HepG2 (cell line): ENCODE data around the gene SLC38A3. TPM values are rescaled to one million over a fixed set of nuclear protein-coding genes. Genes with fewer than 3 reads are reported as not detected.
A peak's percentile ranks its signal among the peaks of the same experiment; 100 is the strongest.

ENCODE experiments used
- FOXK2 ChIP-seq: fragments of 450-650 bp; IDR thresholded peaks from 2 replicates; pipeline ENCODE4 v1.6.1; 2016
- GABPB1 ChIP-seq: IDR thresholded peaks from 2 replicates; pipeline ENCODE4 v1.6.1; 2016; ENCODE audit warnings: mild to moderate bottlenecking, missing genetic modification reagents, moderate library complexity, missing compliant biosample characterization
- HDAC1 ChIP-seq: sonication (generic); formaldehyde crosslinking; IDR thresholded peaks from 2 replicates; pipeline ENCODE4 v1.5.1; 2020; ENCODE audit warnings: mild to moderate bottlenecking, missing genetic modification reagents
- MED13 ChIP-seq: sonication (generic); formaldehyde crosslinking; IDR thresholded peaks from 2 replicates; pipeline ENCODE4 v1.5.0; 2020; ENCODE audit warnings: missing genetic modification reagents
- PHF21A ChIP-seq: sonication (generic); formaldehyde crosslinking; IDR thresholded peaks from 2 replicates; pipeline ENCODE4 v1.5.0; 2020; ENCODE audit warnings: mild to moderate bottlenecking, missing genetic modification reagents
- RBFOX2 ChIP-seq: fragments of 200-400 bp; formaldehyde crosslinking; IDR thresholded peaks from 2 replicates; pipeline ENCODE4 v1.6.1; 2017; ENCODE audit warnings: low read depth, mild to moderate bottlenecking, low read length
- REPIN1 ChIP-seq: sonication (generic); formaldehyde crosslinking; IDR thresholded peaks from 2 replicates; pipeline ENCODE4 v1.8.0; 2022; ENCODE audit warnings: missing genetic modification reagents, low read depth, mild to moderate bottlenecking, borderline replicate concordance
- SIX1 ChIP-seq: sonication (generic); formaldehyde crosslinking; IDR thresholded peaks from 2 replicates; pipeline ENCODE4 v1.4.0; 2020; ENCODE audit warnings: missing genetic modification reagents, borderline replicate concordance
- TBP ChIP-seq: sonication (generic); formaldehyde crosslinking; IDR thresholded peaks from 2 replicates; pipeline ENCODE4 v1.5.0; 2020; ENCODE audit warnings: missing genetic modification reagents
- TBX2 ChIP-seq: sonication (generic); formaldehyde crosslinking; IDR thresholded peaks from 2 replicates; pipeline ENCODE4 v1.5.0; 2020; ENCODE audit warnings: missing genetic modification reagents, mild to moderate bottlenecking, borderline replicate concordance
- YEATS2 ChIP-seq: sonication (generic); formaldehyde crosslinking; IDR thresholded peaks from 2 replicates; pipeline ENCODE4 v1.4.0; 2020; ENCODE audit warnings: missing genetic modification reagents, borderline replicate concordance
- ZNF225 ChIP-seq: sonication (generic); formaldehyde crosslinking; IDR thresholded peaks from 2 replicates; pipeline ENCODE4 v1.4.0; 2020; ENCODE audit warnings: mild to moderate bottlenecking, missing genetic modification reagents
- ZNF33A ChIP-seq: sonication (generic); formaldehyde crosslinking; IDR thresholded peaks from 2 replicates; pipeline ENCODE4 v1.5.1; 2020; ENCODE audit warnings: missing genetic modification reagents, mild to moderate bottlenecking, moderate library complexity, borderline replicate concordance
- ZNF564 ChIP-seq: sonication (generic); formaldehyde crosslinking; IDR thresholded peaks from 2 replicates; pipeline ENCODE4 v1.8.1; 2023; ENCODE audit warnings: mild to moderate bottlenecking, missing genetic modification reagents
- ZNF761 ChIP-seq: sonication (generic); formaldehyde crosslinking; conservative IDR thresholded peaks from 2 replicates; pipeline ENCODE4 v1.4.0; 2020; ENCODE audit warnings: mild to moderate bottlenecking, missing genetic modification reagents
- ZNF792 ChIP-seq: IDR thresholded peaks from 2 replicates; pipeline ENCODE4 v1.6.1; 2016
- ZNF841 ChIP-seq: sonication (generic); formaldehyde crosslinking; IDR thresholded peaks from 2 replicates; pipeline ENCODE4 v1.8.1; 2023; ENCODE audit warnings: missing genetic modification reagents, borderline replicate concordance
- ZNF850 ChIP-seq: sonication (generic); formaldehyde crosslinking; conservative IDR thresholded peaks from 2 replicates; pipeline ENCODE4 v1.9.0; 2021; ENCODE audit warnings: mild to moderate bottlenecking, missing genetic modification reagents
- polyA plus RNA-seq, 8 experiments: library from polyadenylated mRNA; depleted of rRNA in 3 of 8; stranded (reverse) in 7 of 8; unstranded in 1 of 8; fragments of >200 nt; fragmentation: Illumina TruSeq in 4 of 8; extraction: Trizol in 4 of 8; gene quantifications; 2 replicates each; pipeline versions ENCODE4 v1.2.1 to v1.2.3, GENCODE V29; 2011 to 2016; ENCODE audit warnings: low read depth in 4 of 8, missing spikeins in 1 of 8, mixed read lengths in 1 of 8; ENCODE audit not compliant: insufficient read depth in 1 of 8
- total RNA-seq, 5 experiments: library from RNA; depleted of rRNA; stranded (reverse); fragments of >200 nt; fragmentation: Illumina TruSeq; extraction: Trizol; gene quantifications; 2 replicates each; pipeline ENCODE4 v1.2.3, GENCODE V29; 2016; ENCODE audit warnings: low read depth in 1 of 5
- TF ChIP-seq, protein P1 (sequence below): sonication (generic); formaldehyde crosslinking; IDR thresholded peaks from 2 replicates; pipeline ENCODE4 v1.5.0; 2020; ENCODE audit warnings: mild to moderate bottlenecking, missing genetic modification reagents, borderline replicate concordance
- TF ChIP-seq, protein P2 (sequence below): IDR thresholded peaks from 2 replicates; pipeline ENCODE4 v1.6.1; 2018; ENCODE audit warnings: missing genetic modification reagents, mild to moderate bottlenecking, missing compliant biosample characterization
- TF ChIP-seq, protein P3 (sequence below): sonication (generic); formaldehyde crosslinking; IDR thresholded peaks from 2 replicates; pipeline ENCODE4 v1.4.0; 2020; ENCODE audit warnings: missing genetic modification reagents

The SLC38A3 gene
- total and polyA plus RNA-seq, 2 of the 13 experiments (the other 11 are each of a cell fraction or from before 2014, with no cell fraction given) = 29.8 to 164 TPM

DNA sequence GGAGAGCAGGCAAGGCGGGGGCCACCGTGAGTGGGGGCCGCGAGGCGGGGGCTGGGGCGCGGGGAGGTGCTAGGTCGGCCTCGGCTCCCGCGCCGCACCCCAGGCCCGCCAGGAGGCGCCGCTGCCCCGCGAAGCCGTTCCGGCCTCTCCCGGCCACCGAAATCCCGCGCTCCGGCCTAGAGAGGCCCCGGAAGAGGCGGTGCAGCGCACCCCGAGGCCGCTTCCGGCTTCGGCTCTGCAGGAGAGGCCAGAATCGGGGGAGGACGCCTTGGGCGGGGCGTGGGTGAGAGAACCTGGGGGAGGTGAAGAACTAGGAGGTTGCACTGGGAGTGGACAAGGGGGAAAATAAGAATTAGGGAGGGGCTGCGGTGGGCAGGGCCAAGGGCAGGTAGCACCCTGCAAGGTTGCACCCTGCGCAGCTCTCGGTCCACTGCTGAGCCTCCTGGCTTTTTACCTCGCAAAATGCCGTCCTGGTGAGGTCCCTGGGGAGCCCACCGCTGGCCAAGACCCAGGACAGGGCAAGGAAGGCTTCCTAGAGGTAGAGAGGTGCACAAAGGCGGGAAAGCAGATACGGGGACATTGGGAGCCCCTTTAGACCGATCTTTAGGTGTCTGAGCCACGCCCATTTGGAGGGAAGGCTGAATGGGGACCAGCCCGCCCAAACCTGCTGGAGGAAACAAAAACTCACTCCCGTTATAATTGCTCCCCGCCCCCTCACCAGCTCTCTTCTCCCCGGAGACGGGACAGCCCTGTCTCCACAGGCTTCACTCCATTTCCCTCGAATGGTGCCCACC, 22.5 kb downstream of the SLC38A3 start (continued):
- peak; percentile 85; the same call in 1 of the 2 replicates for TF ChIP-seq REPIN1 (CRISPR knock-in tag)
- TF ChIP-seq GABPB1 (CRISPR knock-in tag) = peak; percentile 96
- TF ChIP-seq TBX2 (CRISPR knock-in tag) = peak; percentile 72; the same call in 1 of the 2 replicates
- TF ChIP-seq MED13 (CRISPR knock-in tag) = peak; percentile 19; the same call in 1 of the 2 replicates
- peak; percentile 74 for TF ChIP-seq PHF21A (CRISPR knock-in tag)
- TF ChIP-seq, protein P1, sequence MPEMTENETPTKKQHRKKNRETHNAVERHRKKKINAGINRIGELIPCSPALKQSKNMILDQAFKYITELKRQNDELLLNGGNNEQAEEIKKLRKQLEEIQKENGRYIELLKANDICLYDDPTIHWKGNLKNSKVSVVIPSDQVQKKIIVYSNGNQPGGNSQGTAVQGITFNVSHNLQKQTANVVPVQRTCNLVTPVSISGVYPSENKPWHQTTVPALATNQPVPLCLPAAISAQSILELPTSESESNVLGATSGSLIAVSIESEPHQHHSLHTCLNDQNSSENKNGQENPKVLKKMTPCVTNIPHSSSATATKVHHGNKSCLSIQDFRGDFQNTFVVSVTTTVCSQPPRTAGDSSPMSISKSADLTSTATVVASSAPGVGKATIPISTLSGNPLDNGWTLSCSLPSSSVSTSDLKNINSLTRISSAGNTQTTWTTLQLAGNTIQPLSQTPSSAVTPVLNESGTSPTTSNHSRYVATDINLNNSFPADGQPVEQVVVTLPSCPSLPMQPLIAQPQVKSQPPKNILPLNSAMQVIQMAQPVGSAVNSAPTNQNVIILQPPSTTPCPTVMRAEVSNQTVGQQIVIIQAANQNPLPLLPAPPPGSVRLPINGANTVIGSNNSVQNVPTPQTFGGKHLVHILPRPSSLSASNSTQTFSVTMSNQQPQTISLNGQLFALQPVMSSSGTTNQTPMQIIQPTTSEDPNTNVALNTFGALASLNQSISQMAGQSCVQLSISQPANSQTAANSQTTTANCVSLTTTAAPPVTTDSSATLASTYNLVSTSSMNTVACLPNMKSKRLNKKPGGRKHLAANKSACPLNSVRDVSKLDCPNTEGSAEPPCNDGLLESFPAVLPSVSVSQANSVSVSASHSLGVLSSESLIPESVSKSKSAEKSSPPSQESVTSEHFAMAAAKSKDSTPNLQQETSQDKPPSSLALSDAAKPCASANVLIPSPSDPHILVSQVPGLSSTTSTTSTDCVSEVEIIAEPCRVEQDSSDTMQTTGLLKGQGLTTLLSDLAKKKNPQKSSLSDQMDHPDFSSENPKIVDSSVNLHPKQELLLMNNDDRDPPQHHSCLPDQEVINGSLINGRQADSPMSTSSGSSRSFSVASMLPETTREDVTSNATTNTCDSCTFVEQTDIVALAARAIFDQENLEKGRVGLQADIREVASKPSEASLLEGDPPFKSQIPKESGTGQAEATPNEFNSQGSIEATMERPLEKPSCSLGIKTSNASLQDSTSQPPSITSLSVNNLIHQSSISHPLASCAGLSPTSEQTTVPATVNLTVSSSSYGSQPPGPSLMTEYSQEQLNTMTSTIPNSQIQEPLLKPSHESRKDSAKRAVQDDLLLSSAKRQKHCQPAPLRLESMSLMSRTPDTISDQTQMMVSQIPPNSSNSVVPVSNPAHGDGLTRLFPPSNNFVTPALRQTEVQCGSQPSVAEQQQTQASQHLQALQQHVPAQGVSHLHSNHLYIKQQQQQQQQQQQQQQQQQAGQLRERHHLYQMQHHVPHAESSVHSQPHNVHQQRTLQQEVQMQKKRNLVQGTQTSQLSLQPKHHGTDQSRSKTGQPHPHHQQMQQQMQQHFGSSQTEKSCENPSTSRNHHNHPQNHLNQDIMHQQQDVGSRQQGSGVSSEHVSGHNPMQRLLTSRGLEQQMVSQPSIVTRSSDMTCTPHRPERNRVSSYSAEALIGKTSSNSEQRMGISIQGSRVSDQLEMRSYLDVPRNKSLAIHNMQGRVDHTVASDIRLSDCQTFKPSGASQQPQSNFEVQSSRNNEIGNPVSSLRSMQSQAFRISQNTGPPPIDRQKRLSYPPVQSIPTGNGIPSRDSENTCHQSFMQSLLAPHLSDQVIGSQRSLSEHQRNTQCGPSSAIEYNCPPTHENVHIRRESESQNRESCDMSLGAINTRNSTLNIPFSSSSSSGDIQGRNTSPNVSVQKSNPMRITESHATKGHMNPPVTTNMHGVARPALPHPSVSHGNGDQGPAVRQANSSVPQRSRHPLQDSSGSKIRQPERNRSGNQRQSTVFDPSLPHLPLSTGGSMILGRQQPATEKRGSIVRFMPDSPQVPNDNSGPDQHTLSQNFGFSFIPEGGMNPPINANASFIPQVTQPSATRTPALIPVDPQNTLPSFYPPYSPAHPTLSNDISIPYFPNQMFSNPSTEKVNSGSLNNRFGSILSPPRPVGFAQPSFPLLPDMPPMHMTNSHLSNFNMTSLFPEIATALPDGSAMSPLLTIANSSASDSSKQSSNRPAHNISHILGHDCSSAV = peak; percentile 64; the same call in 1 of the 2 replicates
- peak; percentile 96 for TF ChIP-seq YEATS2 (CRISPR knock-in tag)
- 0 out of 2 replicates have a peak, but pooled peaks have one; percentile 12 for TF ChIP-seq SIX1 (CRISPR knock-in tag)
- TF ChIP-seq FOXK2 = no peak
- TF ChIP-seq ZNF33A = no peak
- TF ChIP-seq ZNF564 (CRISPR knock-in tag) = peak; percentile 86
- TF ChIP-seq ZNF850 = no peak
- no peak for TF ChIP-seq TBP (CRISPR knock-in tag)
- TF ChIP-seq ZNF792 (CRISPR knock-in tag) = peak; percentile 92
- peak; percentile 85 for TF ChIP-seq HDAC1 (CRISPR knock-in tag)
- TF ChIP-seq RBFOX2 = peak; percentile 79
- TF ChIP-seq ZNF225 (CRISPR knock-in tag) = 0 out of 2 replicates have a peak, but pooled peaks have one; percentile 47
- TF ChIP-seq ZNF761 (CRISPR knock-in tag) = 0 out of 2 replicates have a peak, but pooled peaks have one; percentile 20
- TF ChIP-seq, protein P2, sequence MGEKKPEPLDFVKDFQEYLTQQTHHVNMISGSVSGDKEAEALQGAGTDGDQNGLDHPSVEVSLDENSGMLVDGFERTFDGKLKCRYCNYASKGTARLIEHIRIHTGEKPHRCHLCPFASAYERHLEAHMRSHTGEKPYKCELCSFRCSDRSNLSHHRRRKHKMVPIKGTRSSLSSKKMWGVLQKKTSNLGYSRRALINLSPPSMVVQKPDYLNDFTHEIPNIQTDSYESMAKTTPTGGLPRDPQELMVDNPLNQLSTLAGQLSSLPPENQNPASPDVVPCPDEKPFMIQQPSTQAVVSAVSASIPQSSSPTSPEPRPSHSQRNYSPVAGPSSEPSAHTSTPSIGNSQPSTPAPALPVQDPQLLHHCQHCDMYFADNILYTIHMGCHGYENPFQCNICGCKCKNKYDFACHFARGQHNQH (CRISPR knock-in tag) = peak; percentile 95
- TF ChIP-seq, protein P3, sequence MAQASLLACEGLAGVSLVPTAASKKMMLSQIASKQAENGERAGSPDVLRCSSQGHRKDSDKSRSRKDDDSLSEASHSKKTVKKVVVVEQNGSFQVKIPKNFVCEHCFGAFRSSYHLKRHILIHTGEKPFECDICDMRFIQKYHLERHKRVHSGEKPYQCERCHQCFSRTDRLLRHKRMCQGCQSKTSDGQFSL = no peak
- no peak for TF ChIP-seq ZNF841 (CRISPR knock-in tag)
